ENCODE results near the gene PRKN.

GRCh38 chr6:162313922-162314660 lies 413.5 kb downstream of the PRKN start:
- TF ChIP-seq, protein P1, sequence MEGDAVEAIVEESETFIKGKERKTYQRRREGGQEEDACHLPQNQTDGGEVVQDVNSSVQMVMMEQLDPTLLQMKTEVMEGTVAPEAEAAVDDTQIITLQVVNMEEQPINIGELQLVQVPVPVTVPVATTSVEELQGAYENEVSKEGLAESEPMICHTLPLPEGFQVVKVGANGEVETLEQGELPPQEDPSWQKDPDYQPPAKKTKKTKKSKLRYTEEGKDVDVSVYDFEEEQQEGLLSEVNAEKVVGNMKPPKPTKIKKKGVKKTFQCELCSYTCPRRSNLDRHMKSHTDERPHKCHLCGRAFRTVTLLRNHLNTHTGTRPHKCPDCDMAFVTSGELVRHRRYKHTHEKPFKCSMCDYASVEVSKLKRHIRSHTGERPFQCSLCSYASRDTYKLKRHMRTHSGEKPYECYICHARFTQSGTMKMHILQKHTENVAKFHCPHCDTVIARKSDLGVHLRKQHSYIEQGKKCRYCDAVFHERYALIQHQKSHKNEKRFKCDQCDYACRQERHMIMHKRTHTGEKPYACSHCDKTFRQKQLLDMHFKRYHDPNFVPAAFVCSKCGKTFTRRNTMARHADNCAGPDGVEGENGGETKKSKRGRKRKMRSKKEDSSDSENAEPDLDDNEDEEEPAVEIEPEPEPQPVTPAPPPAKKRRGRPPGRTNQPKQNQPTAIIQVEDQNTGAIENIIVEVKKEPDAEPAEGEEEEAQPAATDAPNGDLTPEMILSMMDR (IDR thresholded peaks at IDR 0.05) = no peak
- TF ChIP-seq ZFX (IDR thresholded peaks at IDR 0.05; ENCODE audit: borderline replicate concordance) = no peak

Measured in 22Rv1 (cell line).